ENCODE data around the gene SLC35G1. TPM values are rescaled to one million over a fixed set of nuclear protein-coding genes. Genes with fewer than 3 reads are reported as not detected.

Gene SLC35G1
- total and polyA plus RNA-seq, 2 of the 13 experiments (the other 11 are each of a cell fraction or from before 2014, with no cell fraction given): 2.5 to 4.5 TPM

GRCh38 chr10:93893646-93894515 lies at the start of gene SLC35G1 (continued):
- no peak for TF ChIP-seq HNF1B (CRISPR knock-in tag; IDR thresholded peaks at IDR 0.05)
- no peak for TF ChIP-seq CBX1 (IDR thresholded peaks at IDR 0.05; ENCODE audit: low read depth)
- no peak for TF ChIP-seq RFX3 (CRISPR knock-in tag; IDR thresholded peaks at IDR 0.05)
- no peak for TF ChIP-seq RAD51 (IDR thresholded peaks at IDR 0.05; ENCODE audit: borderline replicate concordance)
- TF ChIP-seq EZH2 (conservative IDR thresholded peaks at IDR 0.05; ENCODE audit: low read depth, low read length): no peak
- TF ChIP-seq MTF2 (CRISPR knock-in tag; IDR thresholded peaks at IDR 0.05; ENCODE audit: borderline replicate concordance): no peak
- TF ChIP-seq NCOA5 (CRISPR knock-in tag; IDR thresholded peaks at IDR 0.05): no peak
- TF ChIP-seq MNT (IDR thresholded peaks at IDR 0.05): no peak
- no peak for TF ChIP-seq ERF (CRISPR knock-in tag; IDR thresholded peaks at IDR 0.05)
- TF ChIP-seq IRF1 (CRISPR knock-in tag; IDR thresholded peaks at IDR 0.05; ENCODE audit: low read depth): no peak
- TF ChIP-seq ZNF678 (CRISPR knock-in tag; IDR thresholded peaks at IDR 0.05): no peak
- no peak for TF ChIP-seq MAF1 (CRISPR knock-in tag; IDR thresholded peaks at IDR 0.05; ENCODE audit: borderline replicate concordance)
- TF ChIP-seq ZNF362 (CRISPR knock-in tag; IDR thresholded peaks at IDR 0.05; ENCODE audit: borderline replicate concordance): no peak
- TF ChIP-seq BORCS8-MEF2B (CRISPR knock-in tag; IDR thresholded peaks at IDR 0.05): no peak; the same call in 1 of the 2 replicates
- no peak for TF ChIP-seq ZSCAN20 (CRISPR knock-in tag; IDR thresholded peaks at IDR 0.05; ENCODE audit: borderline replicate concordance)
- TF ChIP-seq HNRNPH1 (optimal IDR thresholded peaks at IDR 0.05; ENCODE audit: low read depth, low read length): no peak
- TF ChIP-seq PHF5A (CRISPR knock-in tag; IDR thresholded peaks at IDR 0.05; ENCODE audit: low read depth, unreplicated experiment): no peak
- TF ChIP-seq SRSF1 (optimal IDR thresholded peaks at IDR 0.05; ENCODE audit: low read depth, low read length): no peak
- no peak for TF ChIP-seq CHD2 (IDR thresholded peaks at IDR 0.05; ENCODE audit: low read depth, low read length)
- no peak for TF ChIP-seq ZUFSP (CRISPR knock-in tag; IDR thresholded peaks at IDR 0.05; ENCODE audit: borderline replicate concordance)
- TF ChIP-seq ZNF160 (CRISPR knock-in tag; IDR thresholded peaks at IDR 0.05): no peak
- TF ChIP-seq NCOA2 (CRISPR knock-in tag; IDR thresholded peaks at IDR 0.05): no peak
- TF ChIP-seq KDM3A (CRISPR knock-in tag; IDR thresholded peaks at IDR 0.05; ENCODE audit: low read depth): no peak
- TF ChIP-seq RARA (CRISPR knock-in tag; IDR thresholded peaks at IDR 0.05): no peak

Measured in HepG2 (cell line).